22Rv1 (cell line): Measurements from ENCODE around the gene NOD1.

ENCODE experiments used
- CTCF ChIP-seq: fragments of 450-650 bp; IDR thresholded peaks from 2 replicates; pipeline ENCODE4 v1.5.1; 2017; ENCODE audit warnings: mild to moderate bottlenecking
- ZFX ChIP-seq: fragments of 450-650 bp; IDR thresholded peaks from 2 replicates; pipeline ENCODE4 v1.6.1; 2017; ENCODE audit warnings: antibody characterized with exemption, borderline replicate concordance

GRCh38 chr7:30468791-30469190 is 9.8 kb downstream of the NOD1 start:
- TF ChIP-seq CTCF (no peak), ZFX (no peak)
